RWPE1 (cell line): ENCODE measurements around the gene PRSS33.

ENCODE experiments used
- CTCF ChIA-PET: fragments of 350-600 bp; sonication (Branson Sonifier 250); formaldehyde crosslinking; extraction: SDS; loops from one replicate; lab custom pipeline; 2021; lab: Yijun Ruan, JAX
- POLR2A ChIA-PET: fragments of 400-600 bp; formaldehyde crosslinking; extraction: SDS; loops from one replicate; lab custom pipeline; 2020; ENCODE audit warnings: antibody characterized with exemption; ENCODE audit not compliant: low non-redundant PET; lab: Yijun Ruan, JAX
- DNase-seq: peaks from one replicate; pipeline ENCODE4 v3.0.0; 2012; ENCODE audit warnings: low spot score
- H3K27ac ChIP-seq: fragments of 450-650 bp; 2 replicates; pipeline ENCODE4 v1.5.1; 2017
- TF ChIP-seq, protein P1 (sequence below): fragments of 450-650 bp; conservative IDR thresholded peaks from 2 replicates; pipeline ENCODE4 v1.5.1; 2017; ENCODE audit warnings: low read depth, mild to moderate bottlenecking

PRSS33 gene

DNA sequence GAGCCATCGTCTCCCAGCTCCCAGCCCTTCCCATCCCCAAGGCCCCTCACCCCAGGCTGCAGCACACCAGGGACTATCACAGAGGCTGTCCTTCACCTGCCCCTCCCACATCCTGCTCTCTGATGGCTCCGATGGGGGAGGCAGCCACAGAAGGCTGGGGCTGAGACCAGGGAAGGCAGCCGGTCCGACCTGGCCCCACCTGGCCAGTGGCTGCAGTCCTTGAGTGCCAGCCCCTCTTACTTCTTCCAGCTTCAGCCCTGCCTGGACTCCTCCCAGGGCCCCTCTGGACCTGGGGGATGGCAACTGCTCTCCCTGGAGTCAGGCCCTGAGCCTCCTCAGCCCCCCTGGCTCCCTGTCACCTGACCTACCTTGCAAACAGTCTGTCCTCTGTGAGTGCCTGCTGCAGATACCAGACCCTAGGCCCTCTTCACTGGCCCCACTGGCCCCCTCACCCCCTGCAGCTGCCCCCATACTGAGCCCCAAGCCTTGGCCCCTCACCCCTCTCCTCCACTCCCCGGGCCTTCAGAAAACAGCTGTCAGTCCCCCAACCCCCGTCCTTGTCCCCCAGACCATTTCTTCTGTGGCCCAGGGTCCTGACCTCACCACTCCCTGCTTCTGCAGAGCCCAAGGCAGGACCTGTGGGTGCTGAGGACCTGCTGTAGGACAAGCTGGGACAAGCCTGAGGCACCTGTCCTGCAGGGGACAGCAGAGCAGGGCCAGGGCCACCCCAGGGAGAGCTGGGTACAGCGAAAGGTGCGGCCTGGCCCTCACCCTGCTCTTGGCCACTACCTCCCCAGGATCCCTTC, 47.5 kb downstream of the PRSS33 start:
- POLR2A ChIA-PET = no interaction called here
- H3K27ac ChIP-seq = peak overlapping the region; percentile 42
- TF ChIP-seq, protein P1, sequence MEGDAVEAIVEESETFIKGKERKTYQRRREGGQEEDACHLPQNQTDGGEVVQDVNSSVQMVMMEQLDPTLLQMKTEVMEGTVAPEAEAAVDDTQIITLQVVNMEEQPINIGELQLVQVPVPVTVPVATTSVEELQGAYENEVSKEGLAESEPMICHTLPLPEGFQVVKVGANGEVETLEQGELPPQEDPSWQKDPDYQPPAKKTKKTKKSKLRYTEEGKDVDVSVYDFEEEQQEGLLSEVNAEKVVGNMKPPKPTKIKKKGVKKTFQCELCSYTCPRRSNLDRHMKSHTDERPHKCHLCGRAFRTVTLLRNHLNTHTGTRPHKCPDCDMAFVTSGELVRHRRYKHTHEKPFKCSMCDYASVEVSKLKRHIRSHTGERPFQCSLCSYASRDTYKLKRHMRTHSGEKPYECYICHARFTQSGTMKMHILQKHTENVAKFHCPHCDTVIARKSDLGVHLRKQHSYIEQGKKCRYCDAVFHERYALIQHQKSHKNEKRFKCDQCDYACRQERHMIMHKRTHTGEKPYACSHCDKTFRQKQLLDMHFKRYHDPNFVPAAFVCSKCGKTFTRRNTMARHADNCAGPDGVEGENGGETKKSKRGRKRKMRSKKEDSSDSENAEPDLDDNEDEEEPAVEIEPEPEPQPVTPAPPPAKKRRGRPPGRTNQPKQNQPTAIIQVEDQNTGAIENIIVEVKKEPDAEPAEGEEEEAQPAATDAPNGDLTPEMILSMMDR = no peak
- CTCF ChIA-PET = interaction anchor here (0.5 to 1.5 kb wide), 3 partner anchors 128 to 916 kb away, joined by 3 to 7 read pairs (median 4); no protein-coding TSS in a partner anchor
- no peak for DNase-seq

DNA sequence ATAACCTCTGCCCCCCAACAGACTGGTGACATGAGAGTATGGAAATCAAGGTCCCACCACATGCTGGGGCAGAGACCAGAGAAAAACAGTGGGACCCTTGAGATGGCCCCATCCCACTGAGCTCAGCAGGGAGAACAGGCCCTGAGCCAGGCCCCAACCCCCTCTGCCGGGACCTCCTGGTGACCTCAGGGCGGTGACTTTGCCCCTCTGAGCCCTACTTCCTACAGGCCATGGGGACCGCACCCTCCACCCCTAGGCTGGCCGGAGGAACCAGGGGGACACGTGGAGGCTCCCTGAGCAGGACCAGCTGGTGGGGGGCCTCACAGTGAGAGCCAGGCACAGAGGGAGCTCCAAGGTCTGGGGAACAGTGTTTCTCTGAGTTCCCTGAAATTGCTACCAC, 48.7 kb downstream of the PRSS33 start:
- TF ChIP-seq, protein P1 = no peak
- CTCF ChIA-PET = interaction anchor here (1.5 kb wide), 1 partner anchor 129 kb away, joined by 4 read pairs; no protein-coding TSS in a partner anchor

DNA sequence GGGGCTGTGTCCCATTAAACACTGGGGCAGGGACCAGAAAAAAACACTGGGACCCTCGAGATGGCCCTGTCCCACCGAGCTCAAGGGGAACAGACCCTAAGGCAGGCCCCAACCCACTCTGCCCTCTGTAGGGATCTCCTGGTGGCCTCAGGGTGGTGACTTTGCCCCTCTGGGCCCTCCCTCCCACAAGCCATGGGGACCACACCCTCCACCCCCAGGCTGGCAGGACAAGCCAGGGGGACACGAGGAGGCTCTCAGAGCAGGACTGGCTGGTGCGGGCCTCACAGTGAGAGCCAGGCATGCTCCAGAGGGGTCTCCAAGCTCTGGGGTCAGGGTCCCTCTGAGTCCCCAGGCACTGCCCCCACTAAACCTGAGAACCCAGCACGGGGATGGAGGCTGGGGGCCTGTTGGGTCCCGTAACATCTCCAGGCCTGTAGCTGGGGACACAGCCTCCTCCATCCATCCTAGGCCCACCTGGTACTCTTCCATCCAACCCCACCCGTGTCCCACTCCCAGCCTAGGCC, 49.4 kb downstream of the PRSS33 start:
- POLR2A ChIA-PET = no interaction called here
- CTCF ChIA-PET = no interaction called here
- DNase-seq = no peak
- H3K27ac ChIP-seq = no peak overlapping the region
- TF ChIP-seq, protein P1 = no peak

More for the DNA sequence above, 48.7 kb downstream of the PRSS33 start:
- DNase-seq = no peak
- H3K27ac ChIP-seq = peak overlapping the region; percentile 42
- POLR2A ChIA-PET = no interaction called here

DNA sequence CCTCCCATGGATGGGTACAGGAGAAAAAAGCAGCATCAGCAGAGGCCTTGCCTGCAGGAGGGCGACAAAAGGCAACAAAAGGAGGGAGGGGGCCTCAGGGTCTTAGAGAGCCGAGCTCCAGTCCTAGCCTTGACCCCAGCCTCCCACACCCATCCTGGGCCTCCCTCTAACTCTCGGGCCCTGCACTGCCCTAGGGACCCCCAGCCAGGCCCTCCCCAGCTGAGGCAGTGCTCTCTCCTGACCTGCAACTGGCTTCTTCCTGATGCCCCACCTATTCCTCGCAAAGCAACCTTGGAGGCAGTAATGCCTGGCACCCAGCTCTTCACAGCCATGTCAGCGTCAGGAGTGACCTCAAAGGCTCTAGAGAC, 50.1 kb downstream of the PRSS33 start:
- TF ChIP-seq, protein P1 = no peak

DNA sequence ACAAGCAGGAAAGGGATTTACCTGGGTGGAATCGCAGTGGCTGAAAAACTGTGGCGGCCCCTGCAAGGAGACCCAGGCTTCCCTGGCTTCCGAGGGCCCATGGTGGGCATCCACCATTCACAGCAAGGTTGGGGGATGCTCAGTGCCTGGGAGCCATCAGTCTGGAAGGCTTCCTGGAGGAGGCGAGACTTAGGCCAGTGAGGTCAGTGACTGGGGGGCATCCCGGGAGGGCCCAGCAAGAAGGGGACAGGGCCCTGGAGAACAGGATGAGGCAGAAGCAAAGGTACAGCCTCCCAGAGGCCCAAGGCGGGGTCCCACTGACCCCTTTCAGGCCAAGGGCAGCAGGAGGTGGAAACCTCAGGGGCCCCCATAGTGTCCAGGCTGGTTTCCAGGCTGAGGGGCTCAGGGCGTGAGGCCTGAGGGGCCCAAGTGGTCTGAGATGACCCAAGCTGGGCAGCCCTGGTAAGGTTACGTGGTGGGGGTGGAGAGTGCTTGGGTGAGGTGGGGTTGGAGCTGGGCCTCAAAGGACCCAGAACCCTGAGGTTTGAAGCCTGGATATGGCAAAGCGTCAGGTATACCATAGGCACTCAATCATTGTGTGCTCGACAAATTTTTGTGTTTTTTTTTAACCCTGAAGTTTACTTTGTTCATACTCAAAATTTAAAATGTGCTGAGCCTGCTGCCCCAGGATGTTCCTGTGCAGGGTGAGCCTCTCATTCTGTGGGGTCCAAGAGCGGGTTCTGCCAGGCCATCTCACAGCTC, 50.7 kb downstream of the PRSS33 start:
- POLR2A ChIA-PET = no interaction called here
- no peak for DNase-seq
- CTCF ChIA-PET = interaction anchor here (0.7 kb wide), 1 partner anchor 12 kb away, joined by 3 read pairs; no protein-coding TSS in a partner anchor
- TF ChIP-seq, protein P1 = no peak
- H3K27ac ChIP-seq = no peak overlapping the region

More for the DNA sequence above, 50.1 kb downstream of the PRSS33 start:
- H3K27ac ChIP-seq = no peak overlapping the region
- ChIA-PET CTCF (no interaction called here), POLR2A (no interaction called here)
- DNase-seq = no peak

DNA sequence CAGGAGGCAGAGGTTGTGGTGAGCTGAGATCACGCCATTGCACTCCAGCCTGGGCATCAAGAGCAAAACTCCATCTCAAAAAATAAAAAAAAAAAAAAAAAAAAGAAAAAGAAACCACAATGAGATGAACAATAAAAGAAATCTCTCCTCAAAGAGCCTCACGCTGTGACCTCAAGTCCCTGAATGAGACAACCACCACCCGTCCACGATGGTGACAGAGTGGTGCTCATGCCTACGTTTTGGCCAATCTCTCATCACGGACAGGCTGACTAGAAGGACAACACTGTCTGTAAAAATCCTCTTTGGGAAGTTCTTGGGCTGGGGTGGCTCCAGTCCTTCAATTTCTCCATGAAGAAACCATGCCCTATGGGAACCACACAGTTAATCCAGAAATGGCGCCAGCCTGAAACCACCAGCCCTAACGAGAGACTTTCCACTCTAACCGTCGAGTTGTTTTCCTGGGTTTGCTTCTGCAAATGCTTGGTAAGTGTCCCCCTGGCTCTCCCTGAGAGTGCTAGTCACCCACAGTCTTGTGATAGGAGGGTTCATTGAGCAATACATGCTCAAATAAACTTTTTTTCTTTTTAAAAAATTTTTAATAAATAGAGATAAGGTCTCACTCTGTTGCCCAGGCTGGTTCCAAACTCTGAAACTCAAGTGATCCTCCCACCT, 52.4 kb downstream of the PRSS33 start:
- no peak overlapping the region for H3K27ac ChIP-seq
- CTCF ChIA-PET = interaction anchor here (0.8 kb wide), 1 partner anchor 133 kb away, joined by 3 read pairs; no protein-coding TSS in a partner anchor
- POLR2A ChIA-PET = no interaction called here
- TF ChIP-seq, protein P1 = no peak
- DNase-seq = no peak
